DND-41 (cell line): Measurements from ENCODE around the gene DLG2.

Experiments
- ATAC-seq: fragments of 200-7000 bp; cut with Tn5 transposase; 3 replicates; pipeline ENCODE4 v1.9.1; 2021; ENCODE audit warnings: low read depth; ENCODE audit not compliant: insufficient read depth
- DNase-seq: peaks from one replicate; pipeline ENCODE4 v3.0.0-alpha.2; 2020
- H2AFZ ChIP-seq: 2 replicates; pipeline ENCODE4 v1.6.0; 2012; ENCODE audit warnings: low read depth, low read length
- H3K27ac ChIP-seq: 2 replicates; pipeline ENCODE4 v1.5.1; 2012; ENCODE audit warnings: low read length, inconsistent platforms
- H3K27me3 ChIP-seq: fragments of 200-600 bp; sonication (generic); 2 replicates; pipeline ENCODE4 v1.6.0; 2012; ENCODE audit warnings: low read length, mild to moderate bottlenecking, inconsistent platforms; ENCODE audit not compliant: insufficient read depth, poor library complexity
- H3K36me3 ChIP-seq: 2 replicates; pipeline ENCODE4 v1.5.1; 2012; ENCODE audit warnings: low read length, inconsistent platforms; ENCODE audit not compliant: insufficient read depth
- H3K4me1 ChIP-seq: 2 replicates; pipeline ENCODE4 v1.5.1; 2012; ENCODE audit warnings: mild to moderate bottlenecking, low read length; ENCODE audit not compliant: insufficient read depth
- H3K4me2 ChIP-seq: 2 replicates; pipeline ENCODE4 v1.6.0; 2012; ENCODE audit warnings: mild to moderate bottlenecking, moderate library complexity, low read length, inconsistent platforms; ENCODE audit not compliant: insufficient read depth
- H3K4me3 ChIP-seq, 2 experiments: fragments of 200-600 bp in 1 of 2; shearing (Covaris generic) in 1 of 2; 2 replicates each; pipeline ENCODE4 v1.5.1; 2012 to 2016; ENCODE audit warnings: inconsistent platforms in 2 of 2, low read length in 2 of 2, mild to moderate bottlenecking in 2 of 2, low read depth in 1 of 2, moderate library complexity in 1 of 2
- H3K79me2 ChIP-seq: 2 replicates; pipeline ENCODE4 v1.6.0; 2012; ENCODE audit warnings: low read length, inconsistent platforms; ENCODE audit not compliant: insufficient read depth
- H3K9ac ChIP-seq: 2 replicates; pipeline ENCODE4 v1.6.0; 2012; ENCODE audit warnings: low read depth, mild to moderate bottlenecking, inconsistent platforms, low read length, moderate library complexity
- H3K9me3 ChIP-seq: 2 replicates; pipeline ENCODE4 v1.5.1; 2012; ENCODE audit warnings: low read length, moderate library complexity, mild to moderate bottlenecking, inconsistent platforms; ENCODE audit not compliant: insufficient read depth, severe bottlenecking
- H4K20me1 ChIP-seq: 2 replicates; pipeline ENCODE4 v1.6.0; 2012; ENCODE audit warnings: low read length; ENCODE audit not compliant: insufficient read depth
- CTCF ChIP-seq: IDR thresholded peaks from 2 replicates; pipeline ENCODE4 v1.5.1; 2012; ENCODE audit warnings: borderline replicate concordance, low read length, moderate library complexity, mild to moderate bottlenecking; ENCODE audit not compliant: poor library complexity, severe bottlenecking; ENCODE audit errors: extremely low read depth
- EZH2 ChIP-seq: IDR thresholded peaks from 3 replicates; pipeline ENCODE4 v1.6.1; 2012; ENCODE audit warnings: borderline replicate concordance, low read depth, mild to moderate bottlenecking, moderate library complexity, low read length, inconsistent platforms; ENCODE audit not compliant: severe bottlenecking

DLG2 gene

DNA sequence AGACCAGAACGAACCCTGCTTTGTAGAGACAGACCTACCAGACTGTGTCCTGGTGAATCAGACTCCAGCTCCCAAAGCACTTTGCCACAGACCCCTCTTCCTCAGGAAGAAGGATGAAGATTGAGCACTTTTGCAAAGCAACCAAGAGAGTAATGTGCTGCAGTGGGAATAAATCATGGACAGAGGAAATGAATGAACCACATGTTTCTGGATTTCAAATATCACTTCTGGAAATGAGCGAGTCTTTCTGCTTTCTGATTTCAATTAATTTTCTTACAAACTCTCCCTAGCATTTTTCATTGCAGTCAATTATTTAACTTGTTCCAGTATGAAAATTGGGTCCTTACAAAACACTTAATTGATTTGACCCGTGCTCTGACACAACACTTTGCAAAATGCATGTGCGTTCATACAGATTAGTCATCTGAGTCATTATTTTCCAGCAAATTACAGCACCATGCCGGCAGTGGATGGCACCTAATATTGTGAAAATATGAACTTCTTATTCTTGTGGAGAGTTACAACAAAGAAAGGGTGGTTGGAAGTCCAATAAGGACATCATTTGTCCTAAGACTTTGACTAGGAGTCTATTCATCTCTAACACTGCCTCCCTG lies 2025.1 kb downstream of the DLG2 start:
- no peak overlapping the region for H2AFZ ChIP-seq
- TF ChIP-seq EZH2 (no peak), CTCF (no peak)
- H3K27me3 ChIP-seq, result no peaks in the 10 kb centered on the region
- no peaks in the 10 kb centered on the region for H3K4me1 ChIP-seq
- no peaks in the 10 kb centered on the region for H3K36me3 ChIP-seq
- H3K27ac ChIP-seq, result no peak overlapping the region
- no peak for ATAC-seq
- no peaks in the 10 kb centered on the region for H3K79me2 ChIP-seq
- no peak overlapping the region for H3K4me2 ChIP-seq
- no peak overlapping the region for H3K4me3 ChIP-seq
- DNase-seq, result no peak
- H3K9ac ChIP-seq, result no peak overlapping the region
- H3K9me3 ChIP-seq, result no peaks in the 10 kb centered on the region
- H4K20me1 ChIP-seq, result no peaks in the 10 kb centered on the region

DNA sequence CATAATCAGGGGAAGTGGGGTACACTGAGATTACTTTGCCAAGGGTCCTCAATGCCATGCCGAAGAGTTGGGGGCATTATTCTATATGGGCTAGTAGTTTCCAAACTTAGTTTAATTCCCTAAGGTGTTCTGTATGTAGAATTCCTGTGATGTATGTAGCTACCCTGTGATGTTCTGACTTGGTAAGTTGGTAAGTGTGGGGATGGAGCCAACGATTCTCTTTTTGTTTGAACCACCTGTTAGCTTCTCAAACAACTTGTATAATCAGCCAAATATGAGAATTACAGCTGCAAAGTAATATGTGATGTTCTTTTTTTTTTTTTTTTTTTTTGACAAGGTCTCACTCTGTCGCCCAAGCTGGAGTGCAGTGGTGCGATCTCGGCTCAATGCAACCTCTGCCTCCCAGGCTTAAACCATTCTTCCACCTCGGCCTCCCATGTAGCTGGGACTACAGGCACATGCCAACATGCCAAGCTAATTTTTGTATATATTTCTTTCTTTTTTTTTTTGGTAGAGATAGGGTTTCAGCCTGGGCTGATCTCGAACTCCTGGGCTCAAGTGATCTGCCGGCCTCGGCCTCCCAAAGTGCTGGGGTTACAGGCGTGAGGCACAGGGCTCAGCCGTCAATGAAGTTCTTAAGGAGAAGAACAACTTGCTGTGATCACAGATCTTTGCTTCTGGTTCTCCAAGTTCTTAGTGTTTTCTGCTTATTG lies 2025.8 kb downstream of the DLG2 start:
- H3K4me3 ChIP-seq, result no peak overlapping the region
- H4K20me1 ChIP-seq, result no peaks in the 10 kb centered on the region
- H3K27me3 ChIP-seq, result no peaks in the 10 kb centered on the region
- no peak for TF ChIP-seq EZH2
- TF ChIP-seq CTCF, result no peak
- no peak overlapping the region for H3K4me2 ChIP-seq
- no peak overlapping the region for H3K9ac ChIP-seq
- no peaks in the 10 kb centered on the region for H3K79me2 ChIP-seq
- no peak overlapping the region for H2AFZ ChIP-seq
- H3K4me1 ChIP-seq, result no peaks in the 10 kb centered on the region
- no peak for ATAC-seq
- H3K9me3 ChIP-seq, result no peaks in the 10 kb centered on the region
- no peaks in the 10 kb centered on the region for H3K36me3 ChIP-seq
- no peak overlapping the region for H3K27ac ChIP-seq
- DNase-seq, result no peak

DNA sequence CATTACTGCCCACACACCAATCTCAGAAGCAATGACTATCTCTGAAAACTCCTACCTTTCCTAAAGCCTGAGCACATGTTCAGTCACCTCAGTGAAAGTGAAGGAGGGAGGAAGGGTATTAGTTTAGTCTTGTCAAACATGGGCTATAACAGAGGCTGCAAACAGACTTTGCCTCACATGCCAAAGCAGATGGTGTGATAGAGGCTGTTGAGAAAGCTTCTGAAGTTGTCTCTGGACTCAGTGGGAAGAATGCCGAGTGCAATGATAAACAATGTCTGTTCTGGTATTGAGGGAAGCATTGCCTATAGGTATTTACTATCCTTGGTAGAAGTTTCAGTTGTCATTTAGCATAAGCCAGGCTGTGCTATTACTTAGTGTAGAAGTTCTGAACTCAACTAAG lies 2026.5 kb downstream of the DLG2 start:
- H2AFZ ChIP-seq, result no peak overlapping the region
- no peak for DNase-seq
- H3K27me3 ChIP-seq, result no peaks in the 10 kb centered on the region
- H3K9me3 ChIP-seq, result no peaks in the 10 kb centered on the region
- H4K20me1 ChIP-seq, result no peaks in the 10 kb centered on the region
- TF ChIP-seq CTCF, result no peak
- no peak for TF ChIP-seq EZH2
- ATAC-seq, result no peak
- no peak overlapping the region for H3K27ac ChIP-seq
- H3K36me3 ChIP-seq, result no peaks in the 10 kb centered on the region
- no peaks in the 10 kb centered on the region for H3K79me2 ChIP-seq
- H3K4me2 ChIP-seq, result no peak overlapping the region
- H3K4me1 ChIP-seq, result no peaks in the 10 kb centered on the region
- H3K9ac ChIP-seq, result no peak overlapping the region
- no peak overlapping the region for H3K4me3 ChIP-seq
